IMR-90 (cell line): ENCODE measurements around the gene GRID1. TPM values are rescaled to one million over a fixed set of nuclear protein-coding genes. Genes with fewer than 3 reads are reported as not detected.

Source experiments
- ATAC-seq: fragments of 200-7000 bp; cut with Tn5 transposase; 2 replicates; pipeline ENCODE4 v1.9.1; 2020; ENCODE audit warnings: low read depth, mild to moderate bottlenecking, moderate library complexity
- BruUV-seq: library from RNA; stranded (reverse); fragments of 400-500 nt; replicated peaks from 2 replicates; lab custom pipeline; 2021; lab: Mats Ljungman, UMichigan
- CTCF ChIA-PET: fragments of 300-600 bp; formaldehyde crosslinking; extraction: SDS; loops from one replicate; lab custom pipeline; 2021; ENCODE audit warnings: antibody characterized with exemption; lab: Yijun Ruan, JAX
- POLR2A ChIA-PET: fragments of 300-600 bp; sonication (Branson Sonifier 250); formaldehyde crosslinking; loops from one replicate; lab custom pipeline; 2022; ENCODE audit warnings: antibody characterized with exemption; ENCODE audit not compliant: unreplicated experiment; lab: Charles Lee
- DNase-seq: peaks from one replicate; pipeline ENCODE4 v3.0.0; 2013
- H2AFZ ChIP-seq: replicated peaks from 2 replicates; pipeline ENCODE3; 2013; ENCODE audit warnings: low read length, mild to moderate bottlenecking; ENCODE audit not compliant: poor library complexity
- H2AK5ac ChIP-seq: 2 replicates; pipeline ENCODE4 v1.6.1; 2013; ENCODE audit warnings: low read depth, low read length, inconsistent platforms
- H2AK9ac ChIP-seq: replicated peaks from 2 replicates; pipeline ENCODE3; 2013; ENCODE audit warnings: mild to moderate bottlenecking, low read depth, low read length, moderate library complexity; ENCODE audit not compliant: poor library complexity
- H2BK120ac ChIP-seq: 2 replicates; pipeline ENCODE4 v1.6.1; 2013; ENCODE audit warnings: low read depth, low read length, inconsistent platforms
- H2BK15ac ChIP-seq: 3 replicates; pipeline ENCODE4 v1.6.1; 2013; ENCODE audit warnings: low read depth, low read length, inconsistent platforms
- H2BK20ac ChIP-seq: 2 replicates; pipeline ENCODE4 v1.6.1; 2013; ENCODE audit warnings: low read depth, mild to moderate bottlenecking, inconsistent platforms, low read length, moderate library complexity
- H2BK5ac ChIP-seq: 2 replicates; pipeline ENCODE4 v1.6.1; 2013; ENCODE audit warnings: mild to moderate bottlenecking, low read depth, low read length, inconsistent platforms; ENCODE audit not compliant: poor library complexity, severe bottlenecking
- H3K14ac ChIP-seq: replicated peaks from 2 replicates; pipeline ENCODE4 v1.6.1; 2013; ENCODE audit warnings: low read depth, low read length, inconsistent platforms
- H3K18ac ChIP-seq: 2 replicates; pipeline ENCODE4 v1.6.1; 2013; ENCODE audit warnings: low read depth, low read length, control low read depth
- H3K23ac ChIP-seq: 2 replicates; pipeline ENCODE4 v1.6.1; 2013; ENCODE audit warnings: low read depth, low read length, inconsistent platforms
- H3K27ac ChIP-seq: 2 replicates; pipeline ENCODE4 v1.5.1; 2013; ENCODE audit warnings: mild to moderate bottlenecking, control low read depth, low read length; ENCODE audit not compliant: insufficient read depth
- H3K27me3 ChIP-seq: 2 replicates; pipeline ENCODE4 v1.6.1; 2013; ENCODE audit warnings: low read length; ENCODE audit not compliant: control insufficient read depth, insufficient read depth
- H3K36me3 ChIP-seq: 2 replicates; pipeline ENCODE4 v1.6.1; 2013; ENCODE audit warnings: low read length, mixed read lengths; ENCODE audit not compliant: control insufficient read depth, insufficient read depth
- H3K4ac ChIP-seq: 2 replicates; pipeline ENCODE4 v1.6.1; 2013; ENCODE audit warnings: low read depth, low read length, inconsistent platforms
- H3K4me1 ChIP-seq: 2 replicates; pipeline ENCODE4 v1.6.1; 2013; ENCODE audit warnings: low read length, mixed read lengths; ENCODE audit not compliant: control insufficient read depth, insufficient read depth
- H3K4me2 ChIP-seq: 2 replicates; pipeline ENCODE4 v1.6.1; 2013; ENCODE audit warnings: low read depth, mild to moderate bottlenecking, control low read depth, low read length, moderate library complexity
- H3K4me3 ChIP-seq: 2 replicates; pipeline ENCODE4 v1.5.1; 2013; ENCODE audit warnings: low read depth, mild to moderate bottlenecking, control low read depth, low read length, moderate library complexity; ENCODE audit not compliant: insufficient read depth
- H3K56ac ChIP-seq: 2 replicates; pipeline ENCODE4 v1.6.1; 2013; ENCODE audit warnings: low read length, inconsistent platforms; ENCODE audit not compliant: insufficient read depth; ENCODE audit errors: extremely low read depth
- H3K79me1 ChIP-seq, 2 experiments: 2 replicates each; pipeline ENCODE4 v1.6.1; 2013; ENCODE audit warnings: low read length in 2 of 2, inconsistent platforms in 1 of 2, low read depth in 1 of 2
- H3K9ac ChIP-seq: 2 replicates; pipeline ENCODE4 v1.6.1; 2013; ENCODE audit warnings: low read depth, low read length, control low read depth
- H3K9me1 ChIP-seq: 2 replicates; pipeline ENCODE4 v1.6.1; 2013; ENCODE audit warnings: low read length, inconsistent platforms; ENCODE audit not compliant: insufficient read depth
- H3K9me3 ChIP-seq: 2 replicates; pipeline ENCODE4 v1.6.1; 2013; ENCODE audit warnings: low read length; ENCODE audit not compliant: control insufficient read depth, insufficient read depth
- H4K20me1 ChIP-seq: 2 replicates; pipeline ENCODE4 v1.6.1; 2013; ENCODE audit warnings: low read length, inconsistent platforms; ENCODE audit not compliant: insufficient read depth
- H4K5ac ChIP-seq: 2 replicates; pipeline ENCODE4 v1.6.1; 2013; ENCODE audit warnings: mild to moderate bottlenecking, low read depth, low read length, control low read depth
- H4K8ac ChIP-seq, 2 experiments: 2 replicates each; pipeline ENCODE4 v1.6.1; 2013; ENCODE audit warnings: low read depth in 2 of 2, low read length in 2 of 2, control low read depth in 1 of 2, inconsistent platforms in 1 of 2
- H4K91ac ChIP-seq: 2 replicates; pipeline ENCODE4 v1.6.1; 2013; ENCODE audit warnings: low read depth, low read length, inconsistent platforms; ENCODE audit not compliant: insufficient read depth
- BHLHE40 ChIP-seq: fragments of 150-350 bp; IDR thresholded peaks from 2 replicates; pipeline ENCODE4 v1.6.1; 2016; ENCODE audit warnings: mild to moderate bottlenecking, low read depth, low read length
- CHD1 ChIP-seq: IDR thresholded peaks from 2 replicates; pipeline ENCODE4 v1.6.1; 2012; ENCODE audit warnings: low read depth, low read length, improper control_type of control experiment
- FOS ChIP-seq: fragments of 150-350 bp; IDR thresholded peaks from 2 replicates; pipeline ENCODE4 v1.6.1; 2016; ENCODE audit warnings: low read depth, low read length
- MAZ ChIP-seq: IDR thresholded peaks from 2 replicates; pipeline ENCODE4 v1.6.1; 2012; ENCODE audit warnings: low read depth, mild to moderate bottlenecking, low read length, improper control_type of control experiment, moderate library complexity, borderline replicate concordance
- MXI1 ChIP-seq: IDR thresholded peaks from 2 replicates; pipeline ENCODE4 v1.6.1; 2012; ENCODE audit warnings: low read depth, mild to moderate bottlenecking, low read length, moderate library complexity, borderline replicate concordance
- NFE2L2 ChIP-seq: fragments of 150-350 bp; IDR thresholded peaks from 2 replicates; pipeline ENCODE4 v1.6.1; 2016; ENCODE audit warnings: low read depth, mild to moderate bottlenecking, low read length
- RCOR1 ChIP-seq: IDR thresholded peaks from 2 replicates; pipeline ENCODE4 v1.6.1; 2012; ENCODE audit warnings: mild to moderate bottlenecking, low read length, improper control_type of control experiment; ENCODE audit not compliant: insufficient replicate concordance
- WGBS, 2 experiments: methylation state at CpG; one replicate each; pipeline versions ENCODE4 v1.1.5 to v1.1.7; 2013; ENCODE audit warnings: missing lambda C conversion rate in 2 of 2; ENCODE audit not compliant: insufficient read length in 1 of 2; ENCODE audit errors: extremely low coverage in 2 of 2; 5-methylcytosine and 5-hydroxymethylcytosine counted together
- dilution Hi-C: fragments of 300-500 bp; cut with HindIII; formaldehyde crosslinking; loops from one replicate; pipeline ENCODE4 v1.14.3; 2018; ENCODE audit warnings: low sequenced_read_pairs; ENCODE audit not compliant: unreplicated experiment
- in situ Hi-C: fragments of 300-500 bp; cut with MboI; formaldehyde crosslinking; loops from 3 replicates; pipeline ENCODE4 v1.14.3; 2019; ENCODE audit warnings: low sequenced_read_pairs, inconsistent platforms, mixed read lengths
- intact Hi-C: fragments of 100-400 bp; cut with micrococcal nuclease; formaldehyde crosslinking; loops from 2 replicates; pipeline ENCODE4 v1.10.0; 2022
- polyA plus RNA-seq, 3 experiments: library from polyadenylated mRNA; depleted of rRNA; stranded (reverse); fragments of >200 nt; gene quantifications; 2 replicates each; pipeline ENCODE4 v1.2.3, GENCODE V29; 2012; ENCODE audit warnings: low replicate concordance in 1 of 3
- total RNA-seq: library from RNA; depleted of rRNA; stranded (reverse); fragments of >200 nt; gene quantifications from 2 replicates; pipeline ENCODE4 v1.2.3, GENCODE V29; 2012
- TF ChIP-seq, protein P1 (sequence below): fragments of 150-350 bp; IDR thresholded peaks from 2 replicates; pipeline ENCODE4 v1.6.1; 2017; ENCODE audit warnings: mild to moderate bottlenecking, antibody characterized with exemption, low read length, low read depth
- TF ChIP-seq, protein P2 (sequence below): conservative IDR thresholded peaks from 2 replicates; pipeline ENCODE4 v1.5.1; 2012; ENCODE audit warnings: mild to moderate bottlenecking, low read depth, low read length, improper control_type of control experiment

The GRID1 gene
- total and polyA plus RNA-seq, 2 of the 4 experiments (the other 2 are of a cell fraction): not detected

DNA sequence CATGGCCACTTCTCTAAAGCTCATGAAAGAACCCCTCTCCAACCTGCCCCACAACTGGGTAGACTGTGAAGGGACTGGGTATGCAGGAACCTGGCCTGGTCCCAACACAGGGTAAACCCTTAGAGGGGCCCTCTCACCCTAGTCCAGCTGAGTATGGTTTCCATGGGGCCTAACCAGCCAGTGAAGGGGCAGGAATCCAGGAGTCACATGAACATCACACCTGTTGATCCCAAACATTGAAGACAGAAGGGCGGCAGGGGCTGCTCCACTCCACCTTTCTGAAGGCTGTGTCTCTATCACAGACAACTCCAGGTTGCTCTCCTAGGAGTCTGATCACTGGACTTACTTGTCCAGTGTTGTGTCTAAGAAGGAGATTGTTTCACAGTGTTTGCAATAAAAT is 30.8 kb downstream of the GRID1 start:
- no peak overlapping the region for H2BK20ac ChIP-seq
- WGBS, 2 experiments: no CpG with 5 or more reads among the region's 1 CpG
- no peak overlapping the region for H3K4me3 ChIP-seq
- no peak overlapping the region for H4K91ac ChIP-seq
- BruUV-seq: no TSS peak
- no peaks in the 10 kb centered on the region for H3K9me3 ChIP-seq
- H2BK15ac ChIP-seq: no peak overlapping the region
- no peak overlapping the region for H2AFZ ChIP-seq
- H3K79me1 ChIP-seq: no peaks in the 10 kb centered on the region
- intact Hi-C loops (no loop called here), dilution Hi-C loops (no loop called here), in situ Hi-C loops (no loop called here)
- H2BK120ac ChIP-seq: no peak overlapping the region
- TF ChIP-seq MAZ (no peak), RCOR1 (no peak), NFE2L2 (no peak), MXI1 (no peak), BHLHE40 (no peak), CHD1 (no peak), FOS (no peak)
- TF ChIP-seq, protein P1, sequence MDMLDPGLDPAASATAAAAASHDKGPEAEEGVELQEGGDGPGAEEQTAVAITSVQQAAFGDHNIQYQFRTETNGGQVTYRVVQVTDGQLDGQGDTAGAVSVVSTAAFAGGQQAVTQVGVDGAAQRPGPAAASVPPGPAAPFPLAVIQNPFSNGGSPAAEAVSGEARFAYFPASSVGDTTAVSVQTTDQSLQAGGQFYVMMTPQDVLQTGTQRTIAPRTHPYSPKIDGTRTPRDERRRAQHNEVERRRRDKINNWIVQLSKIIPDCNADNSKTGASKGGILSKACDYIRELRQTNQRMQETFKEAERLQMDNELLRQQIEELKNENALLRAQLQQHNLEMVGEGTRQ: no peak
- TF ChIP-seq, protein P2, sequence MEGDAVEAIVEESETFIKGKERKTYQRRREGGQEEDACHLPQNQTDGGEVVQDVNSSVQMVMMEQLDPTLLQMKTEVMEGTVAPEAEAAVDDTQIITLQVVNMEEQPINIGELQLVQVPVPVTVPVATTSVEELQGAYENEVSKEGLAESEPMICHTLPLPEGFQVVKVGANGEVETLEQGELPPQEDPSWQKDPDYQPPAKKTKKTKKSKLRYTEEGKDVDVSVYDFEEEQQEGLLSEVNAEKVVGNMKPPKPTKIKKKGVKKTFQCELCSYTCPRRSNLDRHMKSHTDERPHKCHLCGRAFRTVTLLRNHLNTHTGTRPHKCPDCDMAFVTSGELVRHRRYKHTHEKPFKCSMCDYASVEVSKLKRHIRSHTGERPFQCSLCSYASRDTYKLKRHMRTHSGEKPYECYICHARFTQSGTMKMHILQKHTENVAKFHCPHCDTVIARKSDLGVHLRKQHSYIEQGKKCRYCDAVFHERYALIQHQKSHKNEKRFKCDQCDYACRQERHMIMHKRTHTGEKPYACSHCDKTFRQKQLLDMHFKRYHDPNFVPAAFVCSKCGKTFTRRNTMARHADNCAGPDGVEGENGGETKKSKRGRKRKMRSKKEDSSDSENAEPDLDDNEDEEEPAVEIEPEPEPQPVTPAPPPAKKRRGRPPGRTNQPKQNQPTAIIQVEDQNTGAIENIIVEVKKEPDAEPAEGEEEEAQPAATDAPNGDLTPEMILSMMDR: no peak
- no peak overlapping the region for H3K9ac ChIP-seq
- H2AK9ac ChIP-seq: no peak overlapping the region
- H3K27me3 ChIP-seq: peaks cover 6% of the 10 kb centered on the region; the same call in 1 of the 2 replicates
- ChIA-PET POLR2A (no interaction called here), CTCF (no interaction called here)
- no peak overlapping the region for H2AK5ac ChIP-seq
- no peak overlapping the region for H2BK5ac ChIP-seq
- H3K4me2 ChIP-seq: no peak overlapping the region
- ATAC-seq (no peak), DNase-seq (no peak)
- H3K9me1 ChIP-seq: no peaks in the 10 kb centered on the region
- H3K14ac ChIP-seq: no peak overlapping the region
- H4K20me1 ChIP-seq: no peaks in the 10 kb centered on the region
- H3K18ac ChIP-seq: no peak overlapping the region
- no peak overlapping the region for H4K5ac ChIP-seq
- H3K4me1 ChIP-seq: no peaks in the 10 kb centered on the region
- H3K23ac ChIP-seq: no peak overlapping the region
- no peak overlapping the region for H4K8ac ChIP-seq
- no peak overlapping the region for H3K56ac ChIP-seq
- no peaks in the 10 kb centered on the region for H3K36me3 ChIP-seq
- H3K27ac ChIP-seq: no peak overlapping the region
- H3K4ac ChIP-seq: no peak overlapping the region
